ENCODE data around the gene SMOC2.

- TF ChIP-seq POLR2A (IDR thresholded peaks at IDR 0.05) = no peak
- no peak for TF ChIP-seq EP300 (IDR thresholded peaks at IDR 0.05)
- TF ChIP-seq, protein P1, sequence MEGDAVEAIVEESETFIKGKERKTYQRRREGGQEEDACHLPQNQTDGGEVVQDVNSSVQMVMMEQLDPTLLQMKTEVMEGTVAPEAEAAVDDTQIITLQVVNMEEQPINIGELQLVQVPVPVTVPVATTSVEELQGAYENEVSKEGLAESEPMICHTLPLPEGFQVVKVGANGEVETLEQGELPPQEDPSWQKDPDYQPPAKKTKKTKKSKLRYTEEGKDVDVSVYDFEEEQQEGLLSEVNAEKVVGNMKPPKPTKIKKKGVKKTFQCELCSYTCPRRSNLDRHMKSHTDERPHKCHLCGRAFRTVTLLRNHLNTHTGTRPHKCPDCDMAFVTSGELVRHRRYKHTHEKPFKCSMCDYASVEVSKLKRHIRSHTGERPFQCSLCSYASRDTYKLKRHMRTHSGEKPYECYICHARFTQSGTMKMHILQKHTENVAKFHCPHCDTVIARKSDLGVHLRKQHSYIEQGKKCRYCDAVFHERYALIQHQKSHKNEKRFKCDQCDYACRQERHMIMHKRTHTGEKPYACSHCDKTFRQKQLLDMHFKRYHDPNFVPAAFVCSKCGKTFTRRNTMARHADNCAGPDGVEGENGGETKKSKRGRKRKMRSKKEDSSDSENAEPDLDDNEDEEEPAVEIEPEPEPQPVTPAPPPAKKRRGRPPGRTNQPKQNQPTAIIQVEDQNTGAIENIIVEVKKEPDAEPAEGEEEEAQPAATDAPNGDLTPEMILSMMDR (IDR thresholded peaks at IDR 0.05) = no peak
These were observed 233.6 kb downstream of the SMOC2 start for GRCh38 chr6:168674595-168674994.

All from tibial nerve (tissue), 4 donors.